GM10248 (cell line): Measurements from ENCODE around the gene UPB1.
"Not testable (repeated sequence)": the region's sequence is repeated elsewhere in the genome, so short reads cannot be mapped to it uniquely, and the experiment has no call there.

Experiments used
- CTCF ChIA-PET: fragments of 300-600 bp; sonication (Branson Sonifier 250); formaldehyde crosslinking; extraction: SDS; loops from one replicate; lab custom pipeline; 2021; ENCODE audit warnings: antibody characterized with exemption; lab: Yijun Ruan, JAX
- POLR2A ChIA-PET: fragments of 350-650 bp; sonication (Branson Sonifier 250); formaldehyde crosslinking; extraction: SDS; loops from one replicate; lab custom pipeline; 2020; ENCODE audit warnings: antibody characterized with exemption; lab: Yijun Ruan, JAX
- DNase-seq: peaks from one replicate; pipeline ENCODE4 v3.0.0; 2012; ENCODE audit errors: extremely low spot score
- CTCF ChIP-seq: IDR thresholded peaks from 2 replicates; pipeline ENCODE4 v1.5.1; 2012; ENCODE audit warnings: mild to moderate bottlenecking, low read depth; ENCODE audit errors: extremely low read depth, missing control alignments, control extremely low read depth

UPB1 gene

GRCh38 chr22:24550028-24550901, 55.1 kb downstream of the UPB1 start:
- TF ChIP-seq CTCF = no peak
- CTCF ChIA-PET = interaction anchor here (1.1 kb wide), 1 partner anchor 29 kb away, joined by 3 read pairs; no protein-coding TSS in a partner anchor
- POLR2A ChIA-PET = interaction anchor here (0.5 kb wide), 1 partner anchor 10 kb away, joined by 3 read pairs; no protein-coding TSS in a partner anchor
- no peak for DNase-seq

DNA sequence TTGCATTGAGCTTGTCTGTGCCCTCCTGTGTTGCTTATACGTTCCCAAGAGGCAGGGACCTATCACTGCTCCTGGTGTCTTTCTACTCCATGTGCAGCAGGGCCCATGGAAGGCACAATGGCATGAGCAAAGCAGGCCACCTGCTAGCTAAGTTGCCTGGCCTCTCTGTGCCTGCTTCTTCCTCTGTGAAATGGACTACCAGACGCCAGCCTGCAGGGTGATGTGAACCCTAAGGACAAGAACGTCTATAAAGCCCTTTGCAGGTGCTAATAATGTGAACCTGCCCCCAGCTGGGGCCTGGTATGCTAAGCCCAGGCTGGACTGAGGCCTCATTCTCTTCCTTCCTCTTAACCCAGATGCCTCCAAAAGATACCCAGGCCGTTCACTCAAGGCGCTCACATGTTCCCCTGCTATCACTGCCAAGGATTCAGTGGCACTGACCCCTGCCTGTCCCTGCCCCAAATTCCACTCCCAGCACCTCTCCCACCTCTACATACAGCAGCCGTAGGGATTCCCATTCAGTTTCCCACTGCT, 55.8 kb downstream of the UPB1 start:
- no peak for TF ChIP-seq CTCF
- DNase-seq = no peak
- ChIA-PET POLR2A (no interaction called here), CTCF (no interaction called here)

DNA sequence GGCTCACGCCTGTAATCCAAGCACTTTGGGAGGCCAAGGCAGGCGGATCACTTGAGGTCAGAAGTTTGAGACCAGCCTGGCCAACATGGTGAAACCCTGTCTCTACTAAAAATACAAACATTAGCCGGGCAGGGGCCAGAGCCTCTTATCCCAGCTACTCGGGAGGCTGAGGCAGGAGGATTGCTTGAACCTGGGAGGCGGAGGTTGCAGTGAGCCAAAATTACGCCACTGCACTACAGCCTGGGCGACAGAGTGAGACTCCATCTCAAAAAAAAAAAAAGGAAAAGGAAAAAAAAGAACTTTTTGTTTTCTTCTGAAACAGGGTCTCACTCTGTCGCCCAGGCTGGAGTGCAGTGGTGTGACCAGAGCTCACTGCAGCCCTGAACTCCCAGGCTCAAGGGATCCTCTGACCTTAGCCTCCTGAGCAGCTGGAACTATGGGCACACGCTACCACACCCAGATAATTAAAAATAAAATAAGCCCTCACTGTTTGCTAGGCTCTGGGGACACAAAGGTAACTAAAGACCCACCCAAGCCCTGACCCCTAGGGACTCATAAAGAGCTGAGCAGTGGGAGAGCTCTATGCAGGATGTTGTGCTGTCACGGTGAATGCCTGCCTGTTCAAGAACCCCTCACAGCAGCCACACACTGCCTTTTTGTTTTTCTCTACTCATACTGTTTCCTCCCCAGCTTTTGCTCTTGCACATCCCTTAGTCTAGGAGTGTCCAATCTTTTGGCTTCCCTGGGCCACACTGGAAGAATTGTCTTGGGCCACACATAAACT, 57.6 kb downstream of the UPB1 start:
- POLR2A ChIA-PET, DNase-seq: not testable (repeated sequence)
- CTCF ChIA-PET = interaction anchor here (0.6 to 1.5 kb wide), 4 partner anchors 8 to 128 kb away, joined by 3 to 4 read pairs (median 4); no protein-coding TSS in a partner anchor

- no peak for DNase-seq
- TF ChIP-seq CTCF = peak; percentile 5
- POLR2A ChIA-PET = no interaction called here
- CTCF ChIA-PET = interaction anchor here (0.6 to 1.5 kb wide), 5 partner anchors 9 to 129 kb away, joined by 3 to 4 read pairs (median 3); no protein-coding TSS in a partner anchor
Observed at GRCh38 chr22:24553597-24554312, 58.6 kb downstream of the UPB1 start.

- POLR2A ChIA-PET = interaction anchor here (0.6 to 1.6 kb wide), 6 partner anchors 9 to 200 kb away, joined by 3 to 6 read pairs (median 4); no protein-coding TSS in a partner anchor
- CTCF ChIA-PET = interaction anchor here (1.2 to 1.5 kb wide), 3 partner anchors 10 to 117 kb away, joined by 3 to 4 read pairs (median 4); no protein-coding TSS in a partner anchor
- peak; percentile 47 for DNase-seq
- no peak for TF ChIP-seq CTCF
Observed at GRCh38 chr22:24554313-24555164, 59.4 kb downstream of the UPB1 start, which contains the start of gene GUCD1. GUCD1 (minus strand) TSS chr22:24555138; CDS start chr22:24554991, 147 bp downstream.
